NCI-H748 (cell line): ENCODE data around the gene ZNF646.

Experiments
- DNase-seq: peaks from one replicate; lab custom pipeline; 2025; ENCODE audit not compliant: unreplicated experiment; lab: John Stamatoyannopoulos, UW

Gene ZNF646

DNA sequence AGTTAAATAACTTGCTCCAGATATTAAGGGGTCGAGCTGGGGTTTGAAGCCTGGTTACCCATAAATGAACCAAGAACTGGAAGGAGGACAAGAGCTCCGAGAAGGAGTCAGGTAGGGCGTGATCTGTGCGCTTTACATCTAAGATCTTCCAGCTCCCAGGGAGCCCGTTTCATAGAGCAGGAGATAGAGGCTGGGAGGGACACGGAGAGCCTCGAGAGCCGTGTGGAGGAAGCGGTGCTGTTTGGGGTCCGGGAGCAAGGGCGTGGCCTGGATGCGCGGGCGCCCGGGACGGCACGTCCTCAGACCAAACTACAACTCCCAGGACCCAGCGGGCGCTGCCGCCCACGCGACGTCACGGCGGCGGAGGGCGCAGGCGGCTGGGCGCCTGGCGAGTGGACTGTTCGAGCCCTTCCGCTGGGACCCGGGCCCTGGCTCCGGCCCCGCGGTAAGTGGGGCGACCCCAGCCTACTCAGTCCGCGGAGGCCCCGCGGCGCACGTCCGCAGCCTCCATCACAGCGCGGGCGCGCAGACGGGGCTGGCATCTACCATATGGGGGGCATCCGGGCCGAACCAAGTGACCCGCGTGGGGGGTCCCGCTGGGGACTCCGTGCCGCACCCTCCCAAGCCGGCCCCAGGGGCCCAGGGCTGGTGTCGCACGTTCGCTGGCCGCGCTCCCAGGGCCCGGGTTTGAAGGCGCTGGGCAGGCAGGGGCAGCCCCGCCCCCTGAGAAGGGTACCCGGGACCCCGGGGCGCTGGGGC lies 34.0 kb downstream of the ZNF646 start, which contains the start of gene BCKDK:
BCKDK (plus strand) TSS at position 352 of the 759 bp plus-strand sequence. CDS start 838 bp downstream, outside the sequence.
- DNase-seq, result peak; percentile 72

DNA sequence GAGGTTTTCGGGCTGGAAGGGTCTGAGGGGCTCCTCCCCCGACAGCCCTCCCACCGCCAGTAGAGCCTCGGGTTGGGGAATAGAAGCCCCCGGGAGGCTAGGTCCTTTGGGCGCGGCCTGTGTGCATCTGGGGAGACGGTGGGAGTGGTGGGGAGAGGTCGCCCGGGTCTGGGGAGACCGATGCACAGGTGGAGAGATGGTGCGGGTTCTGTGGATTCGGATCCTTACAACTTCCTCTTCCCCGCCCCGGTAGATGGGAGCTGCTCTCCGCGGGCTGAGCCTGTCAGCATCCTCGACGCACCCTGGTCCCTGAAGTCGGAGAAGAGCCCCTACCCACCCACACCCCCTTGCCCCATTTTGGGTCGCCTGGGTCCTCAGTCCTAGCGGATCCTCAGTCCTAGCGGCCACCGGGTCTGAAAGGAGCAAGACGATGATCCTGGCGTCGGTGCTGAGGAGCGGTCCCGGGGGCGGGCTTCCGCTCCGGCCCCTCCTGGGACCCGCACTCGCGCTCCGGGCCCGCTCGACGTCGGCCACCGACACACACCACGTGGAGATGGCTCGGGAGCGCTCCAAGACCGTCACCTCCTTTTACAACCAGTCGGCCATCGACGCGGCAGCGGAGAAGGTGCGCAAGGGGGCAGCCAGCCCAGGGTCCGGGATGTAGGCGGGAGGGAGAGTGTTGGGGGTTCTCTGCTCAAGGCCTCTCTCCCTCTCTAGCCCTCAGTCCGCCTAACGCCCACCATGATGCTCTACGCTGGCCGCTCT lies 34.8 kb downstream of the ZNF646 start:
- no peak for DNase-seq

DNA sequence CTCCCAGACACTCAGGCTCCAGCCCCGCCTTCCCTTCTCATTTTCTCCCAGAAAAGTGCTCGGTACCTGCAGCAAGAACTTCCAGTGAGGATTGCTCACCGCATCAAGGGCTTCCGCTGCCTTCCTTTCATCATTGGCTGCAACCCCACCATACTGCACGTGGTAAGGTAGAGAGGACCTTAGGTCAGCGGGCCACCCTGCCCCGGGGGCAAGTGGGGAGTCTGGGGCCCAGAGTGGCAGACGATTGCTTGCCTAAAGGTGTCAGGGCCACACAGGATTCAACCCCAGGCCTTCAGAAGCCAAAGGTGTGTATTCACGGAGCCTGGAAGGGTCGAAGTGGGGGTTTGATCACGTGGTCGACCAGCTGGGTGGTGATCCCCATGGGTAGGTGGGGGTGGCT lies 35.4 kb downstream of the ZNF646 start:
- no peak for DNase-seq

DNA sequence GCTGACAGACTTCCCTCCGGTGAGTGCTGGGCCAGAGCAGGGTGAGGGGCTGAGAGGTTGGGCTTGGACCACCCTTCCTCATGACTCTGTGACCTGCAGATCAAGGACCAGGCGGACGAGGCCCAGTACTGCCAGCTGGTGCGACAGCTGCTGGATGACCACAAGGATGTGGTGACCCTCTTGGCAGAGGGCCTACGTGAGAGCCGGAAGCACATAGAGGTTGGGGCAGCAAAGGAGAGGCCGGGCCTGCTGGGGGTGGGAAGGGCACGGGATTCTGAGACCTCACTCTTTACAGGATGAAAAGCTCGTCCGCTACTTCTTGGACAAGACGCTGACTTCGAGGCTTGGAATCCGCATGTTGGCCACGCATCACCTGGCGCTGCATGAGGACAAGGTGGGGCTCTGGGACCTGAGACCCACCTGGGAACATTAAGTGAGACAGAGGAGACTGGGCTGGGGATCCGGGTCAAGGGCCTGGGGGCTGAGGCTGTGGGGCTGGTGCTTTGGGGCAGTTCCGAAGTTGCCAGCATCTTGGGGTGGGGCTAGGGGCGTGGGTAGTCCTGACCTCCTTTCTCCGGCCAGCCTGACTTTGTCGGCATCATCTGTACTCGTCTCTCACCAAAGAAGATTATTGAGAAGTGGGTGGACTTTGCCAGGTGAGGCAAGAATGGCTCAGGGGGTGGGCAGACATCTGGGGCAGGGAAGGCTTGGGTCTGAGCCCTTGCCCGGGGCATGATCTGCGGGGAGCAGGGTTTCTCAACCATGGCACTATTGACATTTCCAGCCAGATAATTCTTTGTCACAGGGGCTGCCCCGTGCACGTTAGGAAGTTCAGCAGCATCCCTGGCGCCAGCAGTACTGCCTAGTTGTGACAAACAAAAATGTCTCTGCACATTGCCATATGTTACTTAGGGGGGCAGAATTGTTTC lies 36.1 kb downstream of the ZNF646 start:
- DNase-seq, result no peak

DNA sequence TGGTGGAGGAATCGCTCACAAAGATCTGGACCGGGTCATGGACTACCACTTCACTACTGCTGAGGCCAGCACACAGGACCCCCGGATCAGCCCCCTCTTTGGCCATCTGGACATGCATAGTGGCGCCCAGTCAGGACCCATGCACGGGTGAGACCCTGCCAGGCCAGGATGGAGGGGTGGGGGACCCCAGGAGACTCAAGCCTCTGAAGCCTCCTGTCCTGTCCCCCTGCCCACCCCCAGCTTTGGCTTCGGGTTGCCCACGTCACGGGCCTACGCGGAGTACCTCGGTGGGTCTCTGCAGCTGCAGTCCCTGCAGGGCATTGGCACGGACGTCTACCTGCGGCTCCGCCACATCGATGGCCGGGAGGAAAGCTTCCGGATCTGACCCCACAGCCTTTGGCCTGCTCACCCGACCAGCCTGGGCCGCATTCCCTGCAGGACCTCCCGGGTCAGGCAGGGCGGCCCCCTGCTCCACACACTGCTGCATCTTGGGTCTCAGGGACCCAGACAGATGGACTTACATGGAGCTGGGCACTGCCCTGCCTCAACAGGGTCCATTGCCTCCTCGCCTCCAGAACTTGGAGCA lies 37.8 kb downstream of the ZNF646 start:
- no peak for DNase-seq

DNA sequence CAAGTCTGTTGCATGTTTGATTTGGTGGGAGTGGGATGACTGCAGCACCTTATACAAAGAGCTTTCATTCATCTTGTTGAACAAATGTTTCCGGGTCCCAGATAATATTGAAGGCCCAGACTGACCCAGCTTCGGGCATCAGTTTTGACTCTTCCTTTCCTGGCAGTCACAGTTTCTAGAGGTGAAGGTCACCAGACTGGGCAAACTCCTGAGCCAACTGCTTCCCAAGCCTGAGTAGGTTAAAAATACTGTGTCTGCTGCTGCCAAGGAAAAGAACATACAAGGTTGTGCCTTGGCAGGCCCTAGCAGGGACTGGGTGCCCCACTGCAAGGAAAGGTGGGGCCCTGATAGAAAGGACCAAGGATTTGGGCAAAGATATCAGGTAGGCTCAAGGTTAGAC lies 38.5 kb downstream of the ZNF646 start:
- DNase-seq, result no peak

DNA sequence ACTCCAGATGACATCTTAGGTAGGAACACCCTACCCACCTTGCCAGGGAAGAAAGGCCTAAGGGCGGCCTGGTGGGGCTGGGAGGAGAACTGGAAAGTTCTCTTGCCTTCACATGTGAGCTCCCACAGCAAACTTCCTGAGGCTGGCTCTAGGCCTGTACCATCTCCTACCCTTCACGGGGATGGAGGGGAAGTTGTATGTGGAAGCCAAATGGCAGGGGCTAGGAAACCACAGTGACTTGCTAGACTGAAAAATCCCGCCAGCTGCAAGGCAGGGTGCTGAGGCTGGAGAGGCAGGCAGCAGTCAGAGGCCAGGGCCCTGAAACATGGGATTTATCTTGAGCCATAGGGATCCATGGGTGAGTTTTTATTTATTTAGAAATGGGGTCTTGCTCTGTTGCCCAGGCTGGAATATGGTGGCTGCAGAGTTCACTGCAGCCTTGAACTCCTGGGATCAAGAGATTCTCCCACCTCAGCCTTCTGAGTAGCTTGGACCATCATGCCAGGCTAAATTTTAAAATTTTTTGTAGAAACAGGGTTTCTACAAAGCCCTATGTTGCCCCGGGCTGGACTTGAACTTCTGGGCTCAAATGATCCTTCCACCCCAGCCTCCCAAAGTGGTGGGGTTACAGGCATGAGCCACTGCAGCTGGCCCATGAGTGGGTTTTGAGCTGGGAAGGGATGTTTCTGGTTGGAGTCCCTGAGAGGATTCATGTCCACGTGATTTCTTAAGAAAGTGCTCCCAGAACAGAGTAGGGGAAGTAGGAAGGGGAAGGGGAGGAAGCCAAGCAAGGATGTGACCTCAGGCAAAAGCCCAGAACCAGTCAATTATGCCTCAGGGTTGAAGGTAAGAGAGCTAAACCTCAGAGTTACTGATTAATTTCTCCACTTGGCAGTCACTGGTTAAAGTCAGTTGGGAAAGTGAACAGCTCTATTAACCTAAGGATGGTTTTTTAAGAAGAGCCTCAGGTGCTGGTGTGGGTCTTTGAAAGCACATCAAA lies 39.2 kb downstream of the ZNF646 start:
- no peak for DNase-seq

DNA sequence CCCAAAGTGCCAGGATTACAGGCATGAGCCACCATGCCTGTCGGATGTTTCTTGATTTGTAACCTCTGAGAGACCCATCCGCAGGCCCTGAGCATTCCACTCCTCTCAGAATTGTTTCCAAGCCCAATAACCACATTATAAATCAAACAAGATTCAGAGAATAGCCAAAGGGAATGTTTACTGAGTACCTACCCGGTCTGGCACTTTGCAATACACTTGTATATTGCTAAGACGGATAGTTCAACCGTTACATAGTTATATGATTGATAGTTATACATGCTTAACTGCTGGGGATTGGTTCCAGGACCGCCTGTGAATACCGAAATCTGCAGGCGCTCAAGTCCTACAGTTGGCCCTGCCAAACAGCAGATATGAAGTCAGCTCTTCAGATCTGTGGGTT lies 40.2 kb downstream of the ZNF646 start:
- no peak for DNase-seq

DNA sequence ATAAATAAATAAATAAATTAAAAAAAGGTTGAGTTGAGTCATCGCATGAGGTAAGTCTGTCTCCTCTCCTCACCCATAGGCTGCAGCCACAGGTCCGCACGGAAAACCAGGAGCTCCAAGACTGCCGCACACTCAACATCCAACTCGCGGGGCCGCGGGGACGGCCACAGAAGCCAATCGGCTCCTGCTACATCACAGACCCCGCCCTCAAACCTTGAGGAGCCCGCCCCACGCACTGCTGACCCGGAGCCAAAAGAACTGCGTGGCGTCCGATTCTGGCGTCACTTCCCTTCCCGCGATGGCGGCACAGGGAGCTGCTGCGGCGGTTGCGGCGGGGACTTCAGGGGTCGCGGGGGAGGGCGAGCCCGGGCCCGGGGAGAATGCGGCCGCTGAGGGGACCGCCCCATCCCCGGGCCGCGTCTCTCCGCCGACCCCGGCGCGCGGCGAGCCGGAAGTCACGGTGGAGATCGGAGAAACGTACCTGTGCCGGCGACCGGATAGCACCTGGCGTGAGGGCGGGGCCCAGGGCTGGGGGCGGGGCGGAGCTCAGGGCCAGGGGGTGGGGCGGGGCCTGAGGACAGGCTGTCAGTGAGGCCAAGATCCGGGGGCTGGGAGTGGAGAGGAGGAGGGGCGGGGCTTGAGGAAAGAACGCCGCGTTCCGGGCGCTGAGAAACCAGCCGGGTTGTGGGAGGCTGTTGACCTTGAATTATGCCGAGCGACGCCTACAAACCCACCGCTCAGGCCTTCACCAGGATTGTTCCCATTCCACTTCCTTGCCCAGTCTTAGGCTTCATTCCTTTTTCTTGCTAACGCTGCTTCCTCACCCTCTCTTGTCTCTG lies 43.4 kb downstream of the ZNF646 start, which contains the start of gene KAT8:
KAT8 (plus strand) TSS at position 281 of the 839 bp plus-strand sequence; CDS start at position 299, 18 bp downstream.
- peak; percentile 97 for DNase-seq

DNA sequence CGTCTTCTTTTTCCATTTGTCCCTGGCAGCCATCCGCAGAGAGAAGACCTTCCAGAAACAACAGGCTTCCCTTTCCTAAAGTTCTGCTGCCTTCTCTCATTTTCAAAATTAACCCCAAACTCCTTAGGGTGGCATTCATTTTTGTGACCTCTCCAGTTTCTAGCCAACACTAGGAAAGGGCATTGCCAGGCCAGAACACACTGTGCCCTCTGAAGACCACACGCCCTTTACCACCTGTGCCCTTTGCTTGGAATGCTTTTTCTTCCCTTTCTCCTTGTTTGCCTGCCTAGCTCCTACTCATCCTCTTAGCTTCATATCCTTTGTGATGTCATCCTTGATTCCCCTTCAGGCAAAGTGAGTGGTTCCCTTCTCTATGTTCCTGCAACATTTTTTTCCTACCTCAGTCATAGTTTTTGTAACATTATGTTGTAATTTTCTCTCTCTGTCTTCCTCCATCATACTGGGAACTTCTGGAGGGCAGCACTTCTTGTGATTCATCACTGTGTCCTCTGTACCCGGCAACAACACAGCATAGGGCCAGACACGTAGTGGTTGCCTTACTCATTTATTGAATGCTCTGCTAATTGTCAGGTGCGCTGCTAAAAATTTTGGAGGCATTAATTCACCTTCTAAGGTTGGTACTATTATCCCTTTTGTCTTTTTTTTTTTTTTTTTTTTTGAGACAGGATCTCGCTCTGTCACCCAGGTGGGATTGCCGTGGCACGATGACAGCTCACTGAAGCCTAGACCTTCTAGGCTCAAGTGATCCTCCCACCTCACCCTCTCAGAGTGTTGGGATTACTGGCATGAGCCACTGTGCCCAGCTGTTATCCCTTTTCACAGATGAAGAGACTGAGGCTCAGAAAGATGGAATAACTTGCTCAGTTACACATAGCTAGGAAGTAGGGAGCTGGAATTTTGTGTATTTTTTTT lies 44.3 kb downstream of the ZNF646 start:
- DNase-seq, result no peak

DNA sequence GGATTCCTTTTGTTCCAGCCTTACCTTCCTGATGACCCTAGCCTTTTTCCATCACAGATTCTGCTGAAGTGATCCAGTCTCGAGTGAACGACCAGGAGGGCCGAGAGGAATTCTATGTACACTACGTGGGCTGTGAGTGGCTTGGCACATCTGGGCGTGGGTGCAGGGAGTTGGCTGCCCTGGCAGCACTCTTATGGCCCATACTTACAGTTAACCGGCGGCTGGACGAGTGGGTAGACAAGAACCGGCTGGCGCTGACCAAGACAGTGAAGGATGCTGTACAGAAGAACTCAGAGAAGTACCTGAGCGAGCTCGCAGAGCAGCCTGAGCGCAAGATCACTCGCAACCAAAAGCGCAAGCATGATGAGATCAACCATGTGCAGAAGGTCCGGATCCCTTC lies 45.9 kb downstream of the ZNF646 start:
- no peak for DNase-seq

DNA sequence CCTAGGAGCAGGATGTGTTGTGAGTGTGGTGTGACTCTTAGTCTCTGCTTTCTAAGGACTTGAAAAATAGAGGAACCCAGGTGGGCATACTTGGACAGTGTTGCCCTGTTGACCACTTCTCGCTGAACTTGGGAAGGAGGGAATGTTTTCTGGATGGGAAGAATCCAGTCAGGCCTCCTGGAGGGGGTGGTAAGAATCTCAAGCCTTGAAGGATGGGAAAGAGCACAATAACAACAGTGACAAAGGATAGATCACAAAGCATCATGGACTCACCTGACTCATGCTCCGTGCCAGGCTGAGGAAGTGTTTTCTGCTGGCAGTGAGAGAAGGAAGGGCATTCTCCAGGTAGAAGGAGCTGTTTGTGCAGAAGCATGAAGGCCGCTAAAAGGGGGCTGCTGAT lies 51.6 kb downstream of the ZNF646 start:
- no peak for DNase-seq

DNA sequence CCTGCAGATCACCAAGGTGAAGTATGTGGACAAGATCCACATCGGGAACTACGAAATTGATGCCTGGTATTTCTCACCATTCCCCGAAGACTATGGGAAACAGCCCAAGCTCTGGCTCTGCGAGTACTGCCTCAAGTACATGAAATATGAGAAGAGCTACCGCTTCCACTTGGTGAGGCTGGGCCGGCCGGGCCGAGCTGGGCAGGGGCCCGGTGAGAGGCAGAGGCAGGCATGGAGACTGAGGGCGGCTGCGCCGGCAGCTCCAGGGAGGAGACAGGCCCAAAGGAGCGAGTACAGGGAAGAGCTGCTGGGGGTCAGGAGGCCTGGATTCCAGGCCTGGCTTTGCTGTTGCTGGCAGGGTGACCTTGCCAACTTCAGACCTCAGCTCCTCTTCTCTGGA lies 53.0 kb downstream of the ZNF646 start:
- no peak for DNase-seq

DNA sequence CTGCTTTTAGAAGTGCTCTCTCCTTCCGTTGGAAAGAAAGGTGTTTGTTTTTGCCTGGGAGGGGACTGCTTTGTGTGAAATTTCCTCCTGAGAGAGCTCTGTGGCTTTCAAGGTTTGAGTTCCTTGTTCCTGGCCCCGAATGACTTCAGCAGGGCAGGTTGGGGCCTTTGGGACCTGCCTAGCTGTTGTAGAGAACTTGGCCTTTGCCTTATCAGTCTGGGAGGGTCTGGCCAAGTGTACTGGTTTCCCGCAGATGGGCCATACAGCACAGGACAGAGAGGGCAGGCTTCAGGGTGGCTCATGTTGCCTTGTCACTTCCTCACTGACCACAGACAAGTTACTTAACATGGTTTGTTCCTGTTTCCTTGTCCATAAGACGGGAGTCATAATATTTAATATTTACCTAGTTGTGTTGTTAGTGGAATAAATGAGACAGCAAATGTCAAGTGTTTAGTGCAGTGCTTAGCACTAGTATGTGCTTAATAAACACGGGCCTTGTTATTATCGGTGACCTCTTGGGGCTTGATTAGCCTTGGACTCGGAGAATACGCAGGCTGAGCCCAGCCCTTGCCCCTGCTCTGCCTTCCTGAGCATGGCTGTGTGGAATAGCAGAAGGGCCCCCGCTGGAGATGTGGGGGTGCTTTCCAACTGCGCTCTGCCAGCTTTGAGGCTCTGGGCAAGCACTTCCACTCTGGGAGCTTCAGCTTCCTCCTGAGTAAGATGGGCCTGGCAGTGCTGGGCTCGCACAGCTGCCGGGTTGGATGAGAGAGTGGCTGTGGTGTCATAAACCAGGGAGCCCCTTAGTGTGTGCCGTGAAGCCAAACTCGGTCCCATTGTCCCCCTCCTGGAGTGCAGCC lies 54.7 kb downstream of the ZNF646 start:
- no peak for DNase-seq

DNA sequence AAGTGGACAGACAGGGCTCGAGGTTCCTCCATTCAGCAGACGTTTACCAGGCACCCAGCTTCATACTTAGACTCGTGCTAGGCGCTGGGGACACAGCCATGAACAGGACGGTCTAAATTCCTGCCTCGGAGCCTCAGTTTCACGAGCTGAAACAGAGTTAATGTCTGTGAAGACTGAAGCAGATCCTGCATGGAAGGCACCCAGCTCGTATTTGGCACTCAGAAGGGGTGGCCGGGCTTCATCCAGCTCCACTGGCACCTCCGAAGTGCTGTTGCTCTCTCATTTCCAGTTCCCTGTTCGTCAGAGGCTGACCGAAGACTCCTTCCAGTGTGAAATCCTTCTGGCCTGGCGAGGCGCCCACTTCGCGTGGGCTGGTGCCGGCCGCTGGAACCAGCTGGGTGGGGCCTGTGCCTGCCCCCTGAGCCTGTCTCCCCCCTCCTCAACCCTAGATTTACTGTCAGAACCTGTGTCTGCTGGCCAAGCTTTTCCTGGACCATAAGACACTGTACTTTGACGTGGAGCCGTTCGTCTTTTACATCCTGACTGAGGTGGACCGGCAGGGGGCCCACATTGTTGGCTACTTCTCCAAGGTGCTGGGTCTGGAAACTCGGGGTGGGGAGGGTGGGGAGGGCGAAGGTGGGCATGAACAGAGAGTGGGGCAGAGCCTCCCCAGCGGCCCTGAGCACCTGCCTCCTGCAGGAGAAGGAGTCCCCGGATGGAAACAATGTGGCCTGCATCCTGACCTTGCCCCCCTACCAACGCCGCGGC lies 55.5 kb downstream of the ZNF646 start:
- no peak for DNase-seq

DNA sequence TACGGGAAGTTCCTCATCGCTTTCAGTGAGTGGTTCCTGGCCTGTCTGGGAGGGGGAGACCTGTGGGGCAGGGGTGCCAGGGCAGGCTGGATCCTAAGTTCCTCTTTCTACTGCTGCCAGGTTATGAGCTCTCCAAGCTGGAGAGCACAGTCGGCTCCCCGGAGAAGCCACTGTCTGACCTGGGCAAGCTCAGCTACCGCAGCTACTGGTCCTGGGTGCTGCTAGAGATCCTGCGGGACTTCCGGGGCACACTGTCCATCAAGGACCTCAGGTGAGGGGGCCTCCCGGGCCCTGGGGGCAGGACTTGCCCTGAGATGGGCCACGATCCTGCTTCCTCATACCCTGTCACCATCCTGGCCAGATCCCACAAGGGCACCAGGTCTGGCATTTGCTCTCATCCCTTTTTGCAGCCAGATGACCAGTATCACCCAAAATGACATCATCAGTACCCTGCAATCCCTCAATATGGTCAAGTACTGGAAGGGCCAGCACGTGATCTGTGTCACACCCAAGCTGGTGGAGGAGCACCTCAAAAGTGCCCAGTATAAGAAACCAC lies 56.2 kb downstream of the ZNF646 start:
- DNase-seq, result no peak
